GM12878 (cell line): ENCODE results near the gene AGBL2. TPM values are rescaled to one million over a fixed set of nuclear protein-coding genes. Genes with fewer than 3 reads are reported as not detected.

Source experiments
- ATAC-seq: fragments of 200-7000 bp; cut with Tn5 transposase; 3 replicates; pipeline ENCODE4 v1.9.1; 2020; ENCODE audit warnings: mild to moderate bottlenecking, moderate library complexity
- BruUV-seq: library from RNA; stranded (reverse); fragments of 400-500 nt; replicated peaks from 2 replicates; lab custom pipeline; 2021; lab: Mats Ljungman, UMichigan
- CTCF ChIA-PET: fragments of 300-600 bp; sonication (Branson Sonifier 250); formaldehyde crosslinking; extraction: SDS; loops from one replicate; lab custom pipeline; 2021; ENCODE audit warnings: inconsistent platforms; lab: Yijun Ruan, JAX
- POLR2A ChIA-PET: fragments of 350-600 bp; formaldehyde crosslinking; extraction: SDS; loops from one replicate; lab custom pipeline; 2021; ENCODE audit warnings: inconsistent platforms; lab: Charles Lee
- RAD21 ChIA-PET: fragments of 300-600 bp; sonication (Branson Sonifier 250); formaldehyde crosslinking; loops from one replicate; lab custom pipeline; 2023; ENCODE audit warnings: antibody characterized with exemption; ENCODE audit not compliant: unreplicated experiment; lab: Charles Lee
- SMC1A ChIA-PET: fragments of 300-600 bp; sonication (Branson Sonifier 250); formaldehyde crosslinking; loops from one replicate; lab custom pipeline; 2023; ENCODE audit not compliant: unreplicated experiment, uncharacterized antibody; lab: Charles Lee
- DNase-seq: peaks from one replicate; pipeline ENCODE4 v3.0.0-alpha.2; 2011; ENCODE audit warnings: low read depth, low spot score
- FAIRE-seq: peaks from 3 replicates; lab custom pipeline; 2011; peaks lifted over from hg19 to GRCh38; lab: Jason Lieb, UNC
- H2AFZ ChIP-seq: 2 replicates; pipeline ENCODE4 v1.6.0; 2011; ENCODE audit warnings: low read depth, low read length, control low read depth; ENCODE audit not compliant: control insufficient read depth
- H3K27ac ChIP-seq: 2 replicates; pipeline ENCODE4 v1.5.1; 2011; ENCODE audit warnings: control low read depth; ENCODE audit not compliant: control insufficient read depth, insufficient read depth
- H3K27me3 ChIP-seq, 2 experiments: replicated peaks in 1 of 2; 2 replicates each; pipeline versions ENCODE4 v1.6.0 to v1.6.1; 2011; ENCODE audit warnings: low read length in 1 of 2; ENCODE audit not compliant: control insufficient read depth in 2 of 2, insufficient read depth in 2 of 2
- H3K36me3 ChIP-seq, 2 experiments: 2 replicates each; pipeline ENCODE4 v1.5.1; 2011; ENCODE audit warnings: low read length in 1 of 2; ENCODE audit not compliant: control insufficient read depth in 2 of 2, insufficient read depth in 2 of 2
- H3K4me1 ChIP-seq: 2 replicates; pipeline ENCODE4 v1.6.1; 2011; ENCODE audit warnings: mild to moderate bottlenecking, low read length, moderate library complexity, mixed read lengths; ENCODE audit not compliant: control insufficient read depth, insufficient read depth
- H3K4me2 ChIP-seq: 2 replicates; pipeline ENCODE4 v1.6.0; 2011; ENCODE audit warnings: control low read depth; ENCODE audit not compliant: control insufficient read depth, insufficient read depth
- H3K4me3 ChIP-seq: fragments of 200-600 bp; sonication (generic); 2 replicates; pipeline ENCODE4 v1.5.1; 2016
- H3K79me2 ChIP-seq: 2 replicates; pipeline ENCODE4 v1.6.0; 2011; ENCODE audit warnings: low read length; ENCODE audit not compliant: control insufficient read depth, insufficient read depth
- H3K9ac ChIP-seq: 2 replicates; pipeline ENCODE4 v1.8.0; 2011; ENCODE audit warnings: low read length, control low read depth, mixed read lengths; ENCODE audit not compliant: control insufficient read depth, insufficient read depth
- H3K9me3 ChIP-seq: replicated peaks from 3 replicates; pipeline ENCODE4 v1.5.1; 2011; ENCODE audit warnings: mild to moderate bottlenecking, low read length; ENCODE audit not compliant: control insufficient read depth, insufficient read depth
- H4K20me1 ChIP-seq: 2 replicates; pipeline ENCODE4 v1.6.0; 2011; ENCODE audit not compliant: control insufficient read depth, insufficient read depth
- FOS ChIP-seq: IDR thresholded peaks from 3 replicates; pipeline ENCODE4 v1.6.1; 2011; ENCODE audit warnings: borderline replicate concordance; ENCODE audit not compliant: insufficient read length; ENCODE audit errors: extremely low read depth
- GABPA ChIP-seq: IDR thresholded peaks from 2 replicates; pipeline ENCODE4 v1.6.1; 2014; ENCODE audit warnings: antibody characterized with exemption, low read depth, mild to moderate bottlenecking, inconsistent platforms
- GATAD2B ChIP-seq: fragments of 450-650 bp; conservative IDR thresholded peaks from 2 replicates; pipeline ENCODE4 v1.6.1; 2017; ENCODE audit warnings: low read depth, mild to moderate bottlenecking, moderate library complexity
- MXI1 ChIP-seq: fragments of 150-350 bp; IDR thresholded peaks from 2 replicates; pipeline ENCODE4 v1.6.1; 2011; ENCODE audit warnings: low read depth, mild to moderate bottlenecking, inconsistent platforms, low read length, improper control_type of control experiment
- PAX8 ChIP-seq: fragments of 450-650 bp; IDR thresholded peaks from 2 replicates; pipeline ENCODE4 v1.6.1; 2017; ENCODE audit warnings: mild to moderate bottlenecking, moderate library complexity
- POU2F2 ChIP-seq: IDR thresholded peaks from 3 replicates; pipeline ENCODE4 v1.6.1; 2011; ENCODE audit warnings: low read depth, mild to moderate bottlenecking, low read length, borderline replicate concordance
- RAD51 ChIP-seq: fragments of 450-650 bp; IDR thresholded peaks from 2 replicates; pipeline ENCODE4 v1.6.1; 2016; ENCODE audit warnings: moderate library complexity, mild to moderate bottlenecking, inconsistent platforms
- RBBP5 ChIP-seq: fragments of 200-600 bp; sonication (generic); conservative IDR thresholded peaks from 2 replicates; pipeline ENCODE4 v1.6.1; 2016
- SIN3A ChIP-seq: IDR thresholded peaks from 2 replicates; pipeline ENCODE4 v1.6.1; 2012; ENCODE audit warnings: low read depth, low read length, improper control_type of control experiment
- SMAD5 ChIP-seq: IDR thresholded peaks from 2 replicates; pipeline ENCODE4 v1.6.1; 2016; ENCODE audit warnings: antibody characterized with exemption, low read depth
- SUPT20H ChIP-seq: IDR thresholded peaks from 2 replicates; pipeline ENCODE4 v1.6.1; 2011; ENCODE audit warnings: low read depth, mild to moderate bottlenecking, low read length, moderate library complexity, borderline replicate concordance; ENCODE audit not compliant: control insufficient read depth
- YY1 ChIP-seq: IDR thresholded peaks from 2 replicates; pipeline ENCODE4 v1.6.1; 2011; ENCODE audit warnings: low read depth, mild to moderate bottlenecking, low read length
- ZNF24 ChIP-seq: fragments of 450-650 bp; IDR thresholded peaks from 2 replicates; pipeline ENCODE4 v1.6.1; 2017; ENCODE audit warnings: antibody characterized with exemption, mild to moderate bottlenecking
- whole genome bisulfite sequencing: methylation state at CpG from one replicate; pipeline ENCODE4 v1.1.6; 2016; ENCODE audit warnings: low lambda C conversion rate; ENCODE audit not compliant: insufficient replicate concordance, insufficient coverage; ENCODE audit errors: missing lambda C conversion rate; 5-methylcytosine and 5-hydroxymethylcytosine counted together
- in situ Hi-C: fragments of 300-500 bp; cut with MboI; formaldehyde crosslinking; loops from 9 replicates; pipeline ENCODE4 v1.14.3; 2018; ENCODE audit warnings: mixed read lengths
- intact Hi-C: fragments of 100-400 bp; cut with micrococcal nuclease; formaldehyde crosslinking; loops from one replicate; pipeline ENCODE4 v1.14.2; 2022; ENCODE audit not compliant: unreplicated experiment
- polyA plus RNA-seq, 11 experiments: library from polyadenylated mRNA; depleted of rRNA in 4 of 11; unstranded in 6 of 11; stranded (reverse) in 5 of 11; fragments of >200 nt; fragmentation: Nextera tagmentation in 4 of 11; fragmentation: Illumina TruSeq in 1 of 11; extraction: Ambion mirVana in 4 of 11; extraction: Trizol in 1 of 11; gene quantifications; 1 replicate in 1 of 11; 2 replicates in 10 of 11; pipeline versions ENCODE4 v1.2.1 to v1.2.3, GENCODE V29; 2011 to 2016; ENCODE audit warnings: inconsistent platforms in 2 of 11, missing spikeins in 2 of 11, low read depth in 1 of 11
- total RNA-seq, 4 experiments: library from RNA; depleted of rRNA in 3 of 4; stranded (reverse); fragments of >200 nt in 3 of 4; fragmentation: Illumina TruSeq in 1 of 4; extraction: Trizol in 1 of 4; gene quantifications; 2 replicates each; pipeline versions ENCODE4 v1.2.1 to v1.2.3, GENCODE V29; 2013 to 2021
- TF ChIP-seq, protein P1 (sequence below): IDR thresholded peaks from 2 replicates; pipeline ENCODE4 v1.6.1; 2011; ENCODE audit warnings: low read depth, low read length, improper control_type of control experiment, borderline replicate concordance
- TF ChIP-seq, protein P2 (sequence below): fragments of 450-650 bp; IDR thresholded peaks from 2 replicates; pipeline ENCODE4 v1.6.1; 2017; ENCODE audit warnings: mild to moderate bottlenecking, moderate library complexity

AGBL2 gene
- total and polyA plus RNA-seq, 10 of the 15 experiments (the other 5 are each of a cell fraction or from before 2014, with no cell fraction given): 0.93 to 12.2 (median 2.9) TPM

DNA sequence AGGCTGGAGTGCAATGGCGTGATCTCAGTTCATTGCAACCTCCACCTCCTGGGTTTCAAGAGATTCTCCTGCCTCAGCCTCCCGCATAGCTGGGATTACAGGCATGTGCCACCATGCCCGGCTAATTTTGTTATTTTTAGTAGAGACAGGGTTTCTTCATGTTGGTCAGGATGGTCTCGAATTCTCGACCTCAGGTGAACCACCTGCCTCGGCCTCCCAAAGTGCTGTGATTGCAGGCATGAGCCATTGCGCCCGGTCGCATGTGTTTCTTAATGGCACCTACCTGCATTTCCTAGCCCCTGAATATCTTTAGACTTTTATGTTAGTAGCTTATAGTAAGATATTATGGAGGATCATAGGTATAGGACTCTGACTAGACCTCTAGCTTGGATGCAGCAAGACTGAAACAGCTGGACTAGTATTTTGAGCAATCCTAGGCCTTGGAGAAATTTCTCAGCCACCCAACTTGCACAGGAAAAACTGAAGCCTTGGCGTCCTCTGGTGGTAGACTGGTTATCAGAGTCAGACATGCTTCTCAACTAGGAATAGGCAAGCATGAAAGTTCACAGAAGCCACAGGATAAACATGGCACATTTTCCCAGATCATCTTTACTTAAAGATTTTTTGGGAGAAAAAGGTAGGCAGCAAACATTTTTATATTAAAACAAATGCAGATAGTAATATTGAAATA, 98.3 kb downstream of the AGBL2 start:
- peaks cover under 1 to 21% of the 10 kb centered on the region in 2 experiments; a peak in 3 of 4 replicates for H3K36me3 ChIP-seq
- no peak overlapping the region for H2AFZ ChIP-seq
- H3K9ac ChIP-seq: no peak overlapping the region
- WGBS: 89% methylated on average over 10 of the region's 10 CpGs
- H3K27me3 ChIP-seq: no peaks in the 10 kb centered on the region
- ChIA-PET SMC1A (interaction anchor here (0.6 to 1.7 kb wide), 7 partner anchors 38 to 242 kb away, joined by 3 to 6 read pairs (median 3); partner anchors contain the start of genes KBTBD4 and NDUFS3), CTCF (interaction anchor here (0.6 to 2.6 kb wide), 17 partner anchors 9 to 466 kb away, joined by 3 to 13 read pairs (median 4); partner anchors contain the start of gene KBTBD4), RAD21 (interaction anchor here (0.7 to 1.8 kb wide), 4 partner anchors 10 to 162 kb away, joined by 3 to 5 read pairs (median 4); partner anchors contain the start of genes KBTBD4 and NDUFS3), POLR2A (no interaction called here)
- FAIRE-seq (peak; percentile 41), ATAC-seq (peak; percentile 78), DNase-seq (no peak)
- in situ Hi-C loops (no loop called here), intact Hi-C loops (no loop called here)
- H3K79me2 ChIP-seq: no peaks in the 10 kb centered on the region
- H3K27ac ChIP-seq: no peak overlapping the region
- H3K4me1 ChIP-seq: peaks cover 13% of the 10 kb centered on the region; the same call in 1 of the 2 replicates
- no peaks in the 10 kb centered on the region for H3K9me3 ChIP-seq
- no peak overlapping the region for H3K4me3 ChIP-seq
- H4K20me1 ChIP-seq: no peaks in the 10 kb centered on the region
- BruUV-seq: no TSS peak
- H3K4me2 ChIP-seq: no peak overlapping the region
- TF ChIP-seq, protein P1, sequence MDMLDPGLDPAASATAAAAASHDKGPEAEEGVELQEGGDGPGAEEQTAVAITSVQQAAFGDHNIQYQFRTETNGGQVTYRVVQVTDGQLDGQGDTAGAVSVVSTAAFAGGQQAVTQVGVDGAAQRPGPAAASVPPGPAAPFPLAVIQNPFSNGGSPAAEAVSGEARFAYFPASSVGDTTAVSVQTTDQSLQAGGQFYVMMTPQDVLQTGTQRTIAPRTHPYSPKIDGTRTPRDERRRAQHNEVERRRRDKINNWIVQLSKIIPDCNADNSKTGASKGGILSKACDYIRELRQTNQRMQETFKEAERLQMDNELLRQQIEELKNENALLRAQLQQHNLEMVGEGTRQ: no peak
- TF ChIP-seq MXI1 (no peak), YY1 (peak; percentile 66), PAX8 (no peak), RAD51 (no peak), RBBP5 (no peak), FOS (no peak), SMAD5 (no peak), SUPT20H (no peak), SIN3A (no peak), GATAD2B (no peak), POU2F2 (no peak), ZNF24 (no peak), GABPA (no peak)
- TF ChIP-seq, protein P2, sequence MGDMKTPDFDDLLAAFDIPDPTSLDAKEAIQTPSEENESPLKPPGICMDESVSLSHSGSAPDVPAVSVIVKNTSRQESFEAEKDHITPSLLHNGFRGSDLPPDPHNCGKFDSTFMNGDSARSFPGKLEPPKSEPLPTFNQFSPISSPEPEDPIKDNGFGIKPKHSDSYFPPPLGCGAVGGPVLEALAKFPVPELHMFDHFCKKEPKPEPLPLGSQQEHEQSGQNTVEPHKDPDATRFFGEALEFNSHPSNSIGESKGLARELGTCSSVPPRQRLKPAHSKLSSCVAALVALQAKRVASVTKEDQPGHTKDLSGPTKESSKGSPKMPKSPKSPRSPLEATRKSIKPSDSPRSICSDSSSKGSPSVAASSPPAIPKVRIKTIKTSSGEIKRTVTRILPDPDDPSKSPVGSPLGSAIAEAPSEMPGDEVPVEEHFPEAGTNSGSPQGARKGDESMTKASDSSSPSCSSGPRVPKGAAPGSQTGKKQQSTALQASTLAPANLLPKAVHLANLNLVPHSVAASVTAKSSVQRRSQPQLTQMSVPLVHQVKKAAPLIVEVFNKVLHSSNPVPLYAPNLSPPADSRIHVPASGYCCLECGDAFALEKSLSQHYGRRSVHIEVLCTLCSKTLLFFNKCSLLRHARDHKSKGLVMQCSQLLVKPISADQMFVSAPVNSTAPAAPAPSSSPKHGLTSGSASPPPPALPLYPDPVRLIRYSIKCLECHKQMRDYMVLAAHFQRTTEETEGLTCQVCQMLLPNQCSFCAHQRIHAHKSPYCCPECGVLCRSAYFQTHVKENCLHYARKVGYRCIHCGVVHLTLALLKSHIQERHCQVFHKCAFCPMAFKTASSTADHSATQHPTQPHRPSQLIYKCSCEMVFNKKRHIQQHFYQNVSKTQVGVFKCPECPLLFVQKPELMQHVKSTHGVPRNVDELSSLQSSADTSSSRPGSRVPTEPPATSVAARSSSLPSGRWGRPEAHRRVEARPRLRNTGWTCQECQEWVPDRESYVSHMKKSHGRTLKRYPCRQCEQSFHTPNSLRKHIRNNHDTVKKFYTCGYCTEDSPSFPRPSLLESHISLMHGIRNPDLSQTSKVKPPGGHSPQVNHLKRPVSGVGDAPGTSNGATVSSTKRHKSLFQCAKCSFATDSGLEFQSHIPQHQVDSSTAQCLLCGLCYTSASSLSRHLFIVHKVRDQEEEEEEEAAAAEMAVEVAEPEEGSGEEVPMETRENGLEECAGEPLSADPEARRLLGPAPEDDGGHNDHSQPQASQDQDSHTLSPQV: 0 out of 2 replicates have a peak, but pooled peaks have one; percentile 41
